PC-9 (cell line): ENCODE measurements around the gene SLC6A18. TPM values are rescaled to one million over a fixed set of nuclear protein-coding genes. Genes with fewer than 3 reads are reported as not detected.

Experiments
- BruUV-seq: library from RNA; stranded (reverse); fragments of 400-500 nt; replicated peaks from 2 replicates; lab custom pipeline; 2021; lab: Mats Ljungman, UMichigan
- CTCF ChIA-PET: fragments of 300-600 bp; sonication (Branson Sonifier 250); formaldehyde crosslinking; loops from one replicate; lab custom pipeline; 2022; ENCODE audit warnings: antibody characterized with exemption; lab: Charles Lee
- POLR2A ChIA-PET: fragments of 300-600 bp; sonication (Branson Sonifier 250); formaldehyde crosslinking; loops from one replicate; lab custom pipeline; 2022; ENCODE audit warnings: antibody characterized with exemption; ENCODE audit not compliant: unreplicated experiment; lab: Charles Lee
- DNase-seq, 2 experiments: peaks; one replicate each; pipeline versions ENCODE4 v3.0.0 to v3.0.0-alpha.2; 2015 to 2022; ENCODE audit warnings: mixed read lengths in 1 of 2
- H2AFZ ChIP-seq: fragments of 200-600 bp; sonication (generic); 2 replicates; pipeline ENCODE4 v1.8.1; 2017; ENCODE audit warnings: antibody characterized with exemption
- H3F3A ChIP-seq: fragments of 200-600 bp; sonication (generic); 2 replicates; pipeline ENCODE4 v1.8.1; 2017; ENCODE audit warnings: antibody characterized with exemption, mild to moderate bottlenecking, low read depth; ENCODE audit not compliant: insufficient read depth
- H3K27ac ChIP-seq: fragments of 200-600 bp; sonication (generic); 2 replicates; pipeline ENCODE4 v1.6.1; 2016; ENCODE audit warnings: mixed run types
- H3K27me3 ChIP-seq: fragments of 200-600 bp; sonication (generic); 2 replicates; pipeline ENCODE4 v1.6.1; 2016; ENCODE audit warnings: low read depth, mixed run types; ENCODE audit not compliant: insufficient read depth
- H3K36me3 ChIP-seq: fragments of 200-600 bp; sonication (generic); 2 replicates; pipeline ENCODE4 v1.6.1; 2016; ENCODE audit warnings: low read depth, mixed run types
- H3K4me1 ChIP-seq: fragments of 200-600 bp; sonication (generic); replicated peaks from 2 replicates; pipeline ENCODE4 v1.6.1; 2016; ENCODE audit warnings: mixed run types; ENCODE audit not compliant: insufficient read depth
- H3K4me2 ChIP-seq: fragments of 200-600 bp; sonication (generic); 2 replicates; pipeline ENCODE4 v1.6.1; 2017; ENCODE audit warnings: mixed run types
- H3K4me3 ChIP-seq: fragments of 200-600 bp; sonication (generic); 2 replicates; pipeline ENCODE4 v1.6.1; 2016; ENCODE audit warnings: mixed run types
- H3K79me2 ChIP-seq: fragments of 200-600 bp; sonication (generic); 2 replicates; pipeline ENCODE4 v1.6.1; 2017; ENCODE audit warnings: low read depth, mixed run types
- H3K9me2 ChIP-seq: fragments of 200-600 bp; sonication (generic); 2 replicates; pipeline ENCODE4 v1.8.1; 2017; ENCODE audit warnings: mild to moderate bottlenecking; ENCODE audit not compliant: insufficient read depth
- H3K9me3 ChIP-seq: fragments of 200-600 bp; sonication (generic); 2 replicates; pipeline ENCODE4 v1.8.1; 2016; ENCODE audit warnings: low read depth; ENCODE audit not compliant: insufficient read depth
- H4K20me1 ChIP-seq: fragments of 200-600 bp; sonication (generic); 2 replicates; pipeline ENCODE4 v1.8.1; 2017; ENCODE audit not compliant: insufficient read depth
- EZH2 ChIP-seq: fragments of 200-600 bp; sonication (generic); IDR thresholded peaks from 2 replicates; pipeline ENCODE4 v1.8.0; 2017; ENCODE audit warnings: antibody characterized with exemption, low read depth
- intact Hi-C: fragments of 100-400 bp; cut with micrococcal nuclease; formaldehyde crosslinking; loops from one replicate; pipeline ENCODE4 v1.10.0; 2022; ENCODE audit not compliant: unreplicated experiment
- total RNA-seq: library from RNA; stranded (reverse); gene quantifications from 2 replicates; pipeline ENCODE4 v1.2.3, GENCODE V29; 2021
- TF ChIP-seq, protein P1 (sequence below): fragments of 200-600 bp; sonication (generic); conservative IDR thresholded peaks from 2 replicates; pipeline ENCODE4 v1.6.1; 2017; ENCODE audit warnings: mixed run types, antibody characterized with exemption, mild to moderate bottlenecking, moderate library complexity

The SLC6A18 gene
- total RNA-seq, 1 experiment from 2014 or later: not detected

DNA sequence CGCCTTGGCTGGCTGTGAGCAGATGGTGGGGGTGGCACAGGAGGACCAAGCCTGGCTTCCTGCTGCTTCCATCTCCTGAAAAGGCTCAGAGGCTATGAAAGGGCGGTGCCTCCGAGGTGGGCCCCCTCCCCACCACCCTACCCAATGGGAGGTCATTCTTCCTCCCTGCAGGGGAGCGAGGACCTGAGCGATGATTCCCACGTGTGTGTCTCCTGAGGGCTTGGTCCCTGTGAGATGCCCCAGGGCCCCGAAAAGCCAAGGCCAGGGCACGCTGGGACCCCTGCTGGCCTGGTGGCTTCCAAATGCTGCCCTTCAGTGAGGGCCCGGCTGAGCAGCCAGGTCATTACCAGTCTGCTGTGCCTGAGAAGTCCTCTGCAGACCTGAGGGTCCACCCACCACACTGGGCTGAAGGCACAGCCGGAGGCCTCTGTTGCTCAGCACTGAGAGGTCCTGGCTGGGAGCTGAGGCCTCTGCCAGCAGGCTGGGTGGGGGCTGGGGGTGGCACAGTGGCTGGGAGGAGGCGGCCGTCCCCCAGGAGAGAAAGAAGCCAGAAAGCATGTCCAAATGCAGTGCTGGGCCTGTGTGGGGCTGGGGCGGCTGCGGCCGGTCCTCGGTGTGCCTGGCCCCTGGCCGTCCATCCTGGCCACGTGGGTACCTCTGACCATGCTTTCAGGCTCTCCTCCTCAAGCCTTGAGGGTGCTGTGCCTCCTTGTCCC is 37.8 kb upstream of the SLC6A18 start:
- no TSS peak for BruUV-seq
- CTCF ChIA-PET: no interaction called here
- H3K9me3 ChIP-seq: no peaks in the 10 kb centered on the region
- POLR2A ChIA-PET: no interaction called here
- H3K4me1 ChIP-seq: no peaks in the 10 kb centered on the region
- no peaks in the 10 kb centered on the region for H3K79me2 ChIP-seq
- TF ChIP-seq, protein P1, sequence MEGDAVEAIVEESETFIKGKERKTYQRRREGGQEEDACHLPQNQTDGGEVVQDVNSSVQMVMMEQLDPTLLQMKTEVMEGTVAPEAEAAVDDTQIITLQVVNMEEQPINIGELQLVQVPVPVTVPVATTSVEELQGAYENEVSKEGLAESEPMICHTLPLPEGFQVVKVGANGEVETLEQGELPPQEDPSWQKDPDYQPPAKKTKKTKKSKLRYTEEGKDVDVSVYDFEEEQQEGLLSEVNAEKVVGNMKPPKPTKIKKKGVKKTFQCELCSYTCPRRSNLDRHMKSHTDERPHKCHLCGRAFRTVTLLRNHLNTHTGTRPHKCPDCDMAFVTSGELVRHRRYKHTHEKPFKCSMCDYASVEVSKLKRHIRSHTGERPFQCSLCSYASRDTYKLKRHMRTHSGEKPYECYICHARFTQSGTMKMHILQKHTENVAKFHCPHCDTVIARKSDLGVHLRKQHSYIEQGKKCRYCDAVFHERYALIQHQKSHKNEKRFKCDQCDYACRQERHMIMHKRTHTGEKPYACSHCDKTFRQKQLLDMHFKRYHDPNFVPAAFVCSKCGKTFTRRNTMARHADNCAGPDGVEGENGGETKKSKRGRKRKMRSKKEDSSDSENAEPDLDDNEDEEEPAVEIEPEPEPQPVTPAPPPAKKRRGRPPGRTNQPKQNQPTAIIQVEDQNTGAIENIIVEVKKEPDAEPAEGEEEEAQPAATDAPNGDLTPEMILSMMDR: no peak
- no peak for TF ChIP-seq EZH2
- H3K27me3 ChIP-seq: peaks cover 88% of the 10 kb centered on the region
- no peaks in the 10 kb centered on the region for H3K36me3 ChIP-seq
- intact Hi-C loops: no loop called here
- H4K20me1 ChIP-seq: no peaks in the 10 kb centered on the region; the same call in 1 of the 2 replicates
- no peak overlapping the region for H2AFZ ChIP-seq
- H3K27ac ChIP-seq: no peak overlapping the region
- H3K4me2 ChIP-seq: no peak overlapping the region
- H3K9me2 ChIP-seq: no peaks in the 10 kb centered on the region
- H3F3A ChIP-seq: 0 out of 2 replicates have a peak, but pooled peaks cover 7% of the 10 kb centered on the region
- DNase-seq: no peak
- no peak overlapping the region for H3K4me3 ChIP-seq

DNA sequence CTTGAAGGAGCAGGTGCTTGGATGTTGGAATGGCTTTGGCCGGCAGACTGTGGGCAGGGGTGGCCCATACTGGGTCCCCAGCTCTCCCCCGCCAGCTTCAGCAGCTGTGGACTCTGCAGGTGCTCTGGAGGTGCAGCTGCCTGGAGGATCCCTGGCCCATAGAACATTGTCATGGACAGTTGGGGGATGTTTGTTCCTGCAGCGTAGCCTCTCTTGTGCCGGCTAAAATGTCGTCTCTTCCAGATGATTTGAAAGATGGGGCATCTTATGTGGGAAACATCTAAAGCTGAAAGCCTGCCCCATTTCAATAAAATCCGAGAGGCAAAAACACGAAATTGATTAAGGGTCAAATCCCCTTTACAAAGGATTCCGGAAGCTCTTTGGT is 37.2 kb upstream of the SLC6A18 start:
- Histone ChIP-seq H3K9me2 (no peaks in the 10 kb centered on the region), H4K20me1 (no peaks in the 10 kb centered on the region; the same call in 1 of the 2 replicates), H3K27me3 (peaks cover 82% of the 10 kb centered on the region), H3K4me3 (no peak overlapping the region), H3K79me2 (no peaks in the 10 kb centered on the region), H3K4me2 (no peak overlapping the region), H2AFZ (no peak overlapping the region), H3K4me1 (no peaks in the 10 kb centered on the region), H3F3A (0 out of 2 replicates have a peak, but pooled peaks cover 7% of the 10 kb centered on the region), H3K36me3 (no peaks in the 10 kb centered on the region), H3K9me3 (no peaks in the 10 kb centered on the region), H3K27ac (no peak overlapping the region)
- no TSS peak for BruUV-seq
- intact Hi-C loops: no loop called here
- no peak for DNase-seq
- ChIA-PET POLR2A (no interaction called here), CTCF (no interaction called here)
- TF ChIP-seq, protein P1: no peak
- no peak for TF ChIP-seq EZH2

DNA sequence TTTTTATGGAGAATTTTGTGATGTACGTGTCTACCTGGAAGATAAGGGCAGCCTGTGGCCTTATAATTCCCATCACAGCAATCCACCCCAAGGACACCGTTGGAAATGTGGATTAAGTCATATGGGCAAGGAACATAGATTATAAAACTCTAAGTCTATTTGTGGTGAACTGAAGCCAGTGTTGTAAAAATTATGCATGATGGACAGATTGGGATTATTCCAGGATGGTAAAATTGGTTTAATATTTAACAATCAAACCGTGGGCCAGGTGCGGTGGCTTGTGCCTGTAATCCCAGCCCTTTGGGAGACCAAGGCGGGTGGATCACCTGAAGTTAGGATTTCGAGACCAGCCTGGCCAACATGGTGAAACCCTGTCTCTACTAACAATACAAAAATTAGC is 36.7 kb upstream of the SLC6A18 start:
- Histone ChIP-seq H3K4me1 (no peaks in the 10 kb centered on the region), H4K20me1 (no peaks in the 10 kb centered on the region), H3K4me3 (no peak overlapping the region), H3K79me2 (no peaks in the 10 kb centered on the region), H3K9me2 (no peaks in the 10 kb centered on the region), H3K9me3 (no peaks in the 10 kb centered on the region), H3K27ac (no peak overlapping the region), H3K4me2 (no peak overlapping the region), H2AFZ (no peak overlapping the region), H3K36me3 (no peaks in the 10 kb centered on the region), H3F3A (0 out of 2 replicates have a peak, but pooled peaks cover 7% of the 10 kb centered on the region), H3K27me3 (peaks cover 82% of the 10 kb centered on the region)
- TF ChIP-seq, protein P1: no peak
- no peak for TF ChIP-seq EZH2
- intact Hi-C loops: no loop called here
- BruUV-seq: no TSS peak
- ChIA-PET CTCF (no interaction called here), POLR2A (no interaction called here)
- no peak for DNase-seq
